Measurements from ENCODE around the gene GBF1. TPM values are rescaled to one million over a fixed set of nuclear protein-coding genes. Genes with fewer than 3 reads are reported as not detected.

The GBF1 gene
- total RNA-seq, 4 donors from 2014 or later, result 34.0 to 68.3 (median 53.5) TPM

DNA sequence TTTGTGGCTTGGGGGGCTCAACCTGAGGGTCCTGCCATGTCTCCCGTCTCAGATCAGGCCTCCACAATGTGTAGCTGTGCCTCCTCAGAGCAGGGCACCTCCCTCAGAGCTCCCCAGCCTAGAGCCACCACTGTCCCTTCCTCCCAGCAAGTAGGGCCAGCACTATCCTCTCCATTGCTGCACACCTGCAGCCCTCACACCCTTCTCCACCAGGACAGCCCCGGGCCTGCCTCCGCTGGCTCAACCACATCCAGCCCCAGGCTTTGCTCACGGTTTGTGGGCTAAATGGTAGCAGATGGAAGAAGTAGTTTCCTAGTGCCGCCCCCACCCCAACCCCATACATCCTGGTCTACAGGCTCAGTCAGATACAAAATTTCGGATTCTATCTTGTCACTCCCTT is 160.3 kb downstream of the GBF1 start:
- H3K4me3 ChIP-seq (replicated peaks in 1 of 3), result no peak overlapping the region
- TF ChIP-seq, protein P1, sequence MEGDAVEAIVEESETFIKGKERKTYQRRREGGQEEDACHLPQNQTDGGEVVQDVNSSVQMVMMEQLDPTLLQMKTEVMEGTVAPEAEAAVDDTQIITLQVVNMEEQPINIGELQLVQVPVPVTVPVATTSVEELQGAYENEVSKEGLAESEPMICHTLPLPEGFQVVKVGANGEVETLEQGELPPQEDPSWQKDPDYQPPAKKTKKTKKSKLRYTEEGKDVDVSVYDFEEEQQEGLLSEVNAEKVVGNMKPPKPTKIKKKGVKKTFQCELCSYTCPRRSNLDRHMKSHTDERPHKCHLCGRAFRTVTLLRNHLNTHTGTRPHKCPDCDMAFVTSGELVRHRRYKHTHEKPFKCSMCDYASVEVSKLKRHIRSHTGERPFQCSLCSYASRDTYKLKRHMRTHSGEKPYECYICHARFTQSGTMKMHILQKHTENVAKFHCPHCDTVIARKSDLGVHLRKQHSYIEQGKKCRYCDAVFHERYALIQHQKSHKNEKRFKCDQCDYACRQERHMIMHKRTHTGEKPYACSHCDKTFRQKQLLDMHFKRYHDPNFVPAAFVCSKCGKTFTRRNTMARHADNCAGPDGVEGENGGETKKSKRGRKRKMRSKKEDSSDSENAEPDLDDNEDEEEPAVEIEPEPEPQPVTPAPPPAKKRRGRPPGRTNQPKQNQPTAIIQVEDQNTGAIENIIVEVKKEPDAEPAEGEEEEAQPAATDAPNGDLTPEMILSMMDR (IDR thresholded peaks at IDR 0.05), result no peak
- TF ChIP-seq POLR2A (IDR thresholded peaks at IDR 0.05), result no peak
- intact Hi-C loops (cut with DNase I), result no loop called here
- H3K36me3 ChIP-seq, result peaks cover 5 to 11% of the 10 kb centered on the region in 2 donors
- H3K9me3 ChIP-seq, result no peaks in the 10 kb centered on the region
- no peak overlapping the region for H3K27ac ChIP-seq
- H3K4me1 ChIP-seq, result peaks cover 4 to 15% of the 10 kb centered on the region in 2 donors
- peaks cover 16% of the 10 kb centered on the region for H3K27me3 ChIP-seq
- WGBS, 2 donors, result 82 to 87% methylated on average over 5 to 6 of the region's 6 CpGs
- DNase-seq, result no peak

DNA sequence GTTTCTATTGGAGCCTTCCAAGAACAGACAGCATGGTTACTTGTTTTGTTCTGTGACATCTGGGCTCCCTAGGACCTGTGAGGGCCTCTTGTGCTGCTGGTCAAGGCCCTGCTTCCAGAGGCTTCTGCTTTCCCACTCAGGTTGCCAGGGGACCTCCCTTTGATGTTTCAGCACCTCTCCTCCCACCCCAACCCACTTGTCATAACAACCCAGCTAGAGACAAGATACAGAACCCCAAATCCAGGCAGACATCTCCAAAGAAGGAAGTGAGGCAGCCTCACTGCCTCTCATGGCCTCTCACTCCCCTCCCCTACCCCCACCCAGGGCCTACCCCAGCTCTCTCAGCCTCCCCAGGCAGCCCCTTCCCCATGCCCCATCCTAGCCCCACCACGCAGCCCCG is 161.5 kb downstream of the GBF1 start:
- intact Hi-C loops (cut with DNase I), result no loop called here
- no peak overlapping the region for H3K4me3 ChIP-seq (replicated peaks in 1 of 3)
- H3K9me3 ChIP-seq, result no peaks in the 10 kb centered on the region
- H3K4me1 ChIP-seq, result peaks cover 4 to 19% of the 10 kb centered on the region in 2 donors
- WGBS, 2 donors, result 94 to 100% methylated on average over 2 of the region's 2 CpGs
- peaks cover 0 to 4% of the 10 kb centered on the region in 2 donors for H3K36me3 ChIP-seq
- H3K27me3 ChIP-seq, result peaks cover 21% of the 10 kb centered on the region
- no peak overlapping the region for H3K27ac ChIP-seq
- DNase-seq, result no peak
- TF ChIP-seq, protein P1 (IDR thresholded peaks at IDR 0.05), result no peak
- TF ChIP-seq POLR2A (IDR thresholded peaks at IDR 0.05), result no peak

DNA sequence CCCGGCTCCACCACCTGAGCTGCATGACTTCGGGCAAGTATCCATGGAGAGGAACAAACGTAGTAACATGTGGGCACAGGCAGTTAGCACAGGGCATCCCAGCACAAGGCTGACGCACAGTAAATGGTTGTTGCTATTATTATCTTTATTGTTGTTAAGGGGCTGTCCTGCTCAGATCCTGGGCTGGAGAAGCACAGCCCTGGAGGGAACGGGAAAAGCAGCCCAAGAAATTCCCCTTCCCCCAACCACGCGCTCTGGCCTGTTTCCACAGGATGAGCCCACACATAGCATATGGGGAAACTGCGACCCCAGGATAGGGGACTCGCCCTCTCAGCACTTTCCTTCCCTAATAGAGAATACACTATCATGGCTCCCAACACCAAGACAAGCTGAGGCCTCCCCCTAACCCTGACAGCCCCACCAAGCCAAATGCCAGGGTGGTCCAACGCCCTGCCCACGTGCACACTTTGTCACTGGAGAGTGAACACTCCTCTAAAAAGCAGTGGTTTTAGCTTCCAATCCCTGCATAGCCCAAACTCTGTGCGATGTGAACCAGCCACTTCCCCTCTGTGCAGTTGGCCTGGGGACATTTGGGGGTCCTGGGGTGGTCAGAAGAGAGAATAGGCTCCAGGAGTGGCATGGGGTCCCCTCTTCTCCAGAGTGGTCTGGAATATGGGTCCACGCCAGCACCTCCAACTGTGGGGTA is 162.2 kb downstream of the GBF1 start:
- H3K27me3 ChIP-seq, result peaks cover 21% of the 10 kb centered on the region
- DNase-seq, result no peak
- no peaks in the 10 kb centered on the region for H3K9me3 ChIP-seq
- intact Hi-C loops (cut with DNase I), result no loop called here
- WGBS, 2 donors, result 70 to 90% methylated on average over 9 to 12 of the region's 13 CpGs
- H3K36me3 ChIP-seq, result no peaks in the 10 kb centered on the region
- TF ChIP-seq, protein P1 (IDR thresholded peaks at IDR 0.05), result no peak
- TF ChIP-seq POLR2A (IDR thresholded peaks at IDR 0.05), result no peak
- no peak overlapping the region for H3K4me3 ChIP-seq (replicated peaks in 1 of 3)
- H3K4me1 ChIP-seq, result peaks cover 4 to 19% of the 10 kb centered on the region in 2 donors
- no peak overlapping the region for H3K27ac ChIP-seq

DNA sequence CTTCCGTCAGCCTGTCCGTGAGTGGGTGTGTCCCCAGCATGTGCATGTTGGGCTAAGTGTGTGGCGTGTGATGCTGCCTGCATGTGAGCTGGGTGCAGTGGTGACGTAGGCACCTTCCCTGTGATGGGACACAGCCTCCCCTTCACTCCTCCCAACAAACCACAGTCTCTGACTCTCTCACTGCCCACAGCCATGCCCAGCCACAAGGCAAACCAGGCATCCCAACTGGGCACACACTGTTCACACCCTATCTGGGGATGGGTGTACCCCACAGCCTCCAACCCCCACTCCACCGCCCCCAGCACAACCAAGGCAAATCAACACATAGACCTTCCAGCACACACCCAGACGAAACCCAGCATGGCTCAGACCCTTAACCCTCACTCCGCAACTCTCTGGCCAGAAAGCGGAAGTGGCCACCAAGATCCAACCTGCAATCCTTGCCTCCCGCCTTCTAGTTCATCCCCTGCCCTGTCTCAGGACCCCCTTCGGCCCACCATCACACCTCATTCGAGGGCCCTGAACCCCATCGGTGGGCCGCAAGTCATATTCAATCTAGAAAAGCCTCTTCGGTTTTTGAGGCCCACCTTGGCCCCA is 162.9 kb downstream of the GBF1 start:
- H3K27me3 ChIP-seq, result peaks cover 21% of the 10 kb centered on the region
- DNase-seq, result no peak
- intact Hi-C loops (cut with DNase I), result no loop called here
- 66 to 67% methylated on average over 10 to 14 of the region's 14 CpGs for WGBS, 2 donors
- H3K4me3 ChIP-seq (replicated peaks in 1 of 3), result peak overlapping the region in 1 of 3 donors; percentile 17
- H3K9me3 ChIP-seq, result no peaks in the 10 kb centered on the region
- H3K4me1 ChIP-seq, result peaks cover 4 to 19% of the 10 kb centered on the region in 2 donors
- H3K36me3 ChIP-seq, result no peaks in the 10 kb centered on the region
- H3K27ac ChIP-seq, result no peak overlapping the region
- TF ChIP-seq POLR2A (IDR thresholded peaks at IDR 0.05), result no peak
- TF ChIP-seq, protein P1 (IDR thresholded peaks at IDR 0.05), result no peak

Measured in thyroid gland (tissue), 4 donors.